Activated CD8-positive, alpha-beta memory T cell treated with anti-CD3 and anti-CD28 coated beads for 24 hours (primary cell): Measurements from ENCODE around the gene TOMM40.
A peak's percentile ranks its signal among the peaks of the same experiment; 100 is the strongest.

Experiments used
- DNase-seq: peaks from one replicate; pipeline ENCODE4 v3.0.0-alpha.2; 2020

TOMM40 gene

DNA sequence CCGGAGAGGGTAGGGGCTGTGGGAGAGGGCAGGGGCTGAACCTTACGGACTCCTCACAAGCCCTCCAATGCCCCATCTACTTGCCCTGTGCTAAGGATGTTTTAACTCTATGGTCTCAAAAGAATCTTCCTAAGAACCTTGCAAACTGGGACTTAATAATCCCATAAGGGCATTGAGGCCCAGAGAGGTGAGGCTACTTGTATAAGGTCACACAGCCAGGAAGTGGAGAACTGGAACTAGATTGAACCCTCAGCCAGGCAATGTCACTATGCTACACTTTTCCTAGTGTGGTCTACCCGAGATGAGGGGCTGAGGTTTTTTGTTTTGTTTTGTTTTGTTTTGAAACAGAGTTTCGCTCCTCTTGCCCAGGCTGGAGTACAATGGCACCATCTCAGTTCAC is 40.5 kb downstream of the TOMM40 start:
- no peak for DNase-seq

DNA sequence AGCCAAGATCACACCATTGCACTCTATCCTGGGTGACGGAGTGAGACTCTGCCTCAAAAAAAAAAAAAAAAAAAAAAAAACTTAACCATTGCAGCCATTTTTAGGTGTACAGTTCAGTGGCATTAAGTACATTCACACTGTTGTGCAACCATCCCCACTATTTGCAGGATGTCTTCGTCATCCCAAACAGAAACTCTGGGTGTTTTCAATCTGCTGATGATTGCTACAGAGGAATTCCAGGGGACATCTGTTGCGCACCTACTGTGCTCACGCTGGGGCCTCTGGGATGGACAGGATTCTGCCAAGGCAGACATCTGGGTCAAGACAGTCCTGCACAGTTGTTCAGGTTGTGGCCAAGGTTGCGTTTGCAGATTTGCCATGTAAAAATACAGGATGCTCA is 48.6 kb downstream of the TOMM40 start:
- DNase-seq, result no peak

DNA sequence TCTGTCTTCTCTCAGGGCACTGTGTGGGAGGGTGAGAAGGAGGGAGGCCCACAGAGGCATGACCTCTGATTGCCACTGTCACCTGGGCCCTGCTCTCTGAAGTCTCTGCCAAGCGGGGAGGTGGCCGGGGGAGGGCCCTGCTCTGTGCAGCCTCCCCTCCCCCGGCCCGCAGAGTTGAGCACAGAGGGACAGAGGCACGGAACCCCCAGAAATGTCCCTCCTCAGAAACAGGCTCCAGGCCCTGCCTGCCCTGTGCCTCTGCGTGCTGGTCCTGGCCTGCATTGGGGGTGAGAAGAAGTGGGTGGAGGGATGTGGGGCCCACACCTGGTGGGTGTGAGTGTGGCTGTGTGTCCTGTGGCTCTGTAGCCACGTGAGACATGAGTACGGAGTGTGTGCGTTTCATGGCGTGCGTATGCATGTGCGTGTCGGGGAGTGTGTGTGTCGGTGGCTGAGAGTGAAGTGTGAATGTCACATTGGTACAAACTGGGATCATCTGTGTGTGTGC is 51.1 kb downstream of the TOMM40 start, which contains the start of gene APOC4:
Gene APOC4 (plus strand): TSS at position 171 of the 505 bp plus-strand sequence. CDS start 41 bp downstream, at position 212.
- DNase-seq, result no peak

DNA sequence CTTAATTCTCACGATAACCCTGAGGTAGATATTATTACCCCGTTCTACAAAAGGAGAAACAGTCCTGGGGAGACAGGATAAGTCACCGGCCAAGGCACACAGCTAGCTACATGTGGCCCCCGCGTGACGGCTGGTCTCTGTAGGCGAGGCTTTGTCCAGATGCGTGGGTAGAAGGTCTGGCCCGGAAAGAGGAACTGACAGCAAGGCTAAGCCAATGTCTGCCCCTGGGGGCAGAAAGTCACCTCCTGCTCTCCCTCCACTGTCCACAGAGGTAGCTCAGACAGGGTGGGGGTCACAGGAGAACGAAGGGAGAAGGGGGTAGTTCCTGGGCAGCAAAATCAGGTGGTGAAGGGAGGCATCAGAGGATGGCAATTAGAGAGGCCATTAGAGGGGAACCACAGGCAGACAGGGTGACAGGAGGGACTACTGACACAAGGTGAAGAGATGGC is 52.8 kb downstream of the TOMM40 start:
- no peak for DNase-seq

DNA sequence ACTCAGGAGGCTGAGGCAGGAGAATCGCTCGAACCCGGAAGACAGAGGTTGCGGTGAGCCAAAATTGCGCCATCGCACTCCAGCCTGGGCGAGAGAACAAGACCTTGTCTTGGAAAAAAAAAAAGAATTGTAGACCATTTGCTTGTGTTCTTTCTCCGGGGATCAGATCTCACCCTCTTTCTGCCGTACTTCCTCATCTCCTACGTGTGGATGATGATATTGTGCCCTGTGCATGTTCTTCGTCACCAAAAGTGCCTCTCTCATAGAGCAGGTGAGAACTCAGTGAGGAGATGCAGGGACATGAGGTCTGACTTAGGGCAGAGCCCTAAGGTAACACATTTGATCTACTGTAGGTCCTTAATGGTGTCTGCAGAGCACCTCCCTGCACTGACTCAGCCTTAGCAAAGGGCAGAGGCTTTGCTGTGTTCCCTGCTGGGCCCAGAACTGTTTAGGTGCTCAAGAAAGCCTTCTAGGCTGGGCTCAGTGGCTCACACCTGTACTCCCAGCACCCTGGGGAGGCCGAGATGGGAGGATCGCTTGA is 56.1 kb downstream of the TOMM40 start:
- DNase-seq, result no peak

DNA sequence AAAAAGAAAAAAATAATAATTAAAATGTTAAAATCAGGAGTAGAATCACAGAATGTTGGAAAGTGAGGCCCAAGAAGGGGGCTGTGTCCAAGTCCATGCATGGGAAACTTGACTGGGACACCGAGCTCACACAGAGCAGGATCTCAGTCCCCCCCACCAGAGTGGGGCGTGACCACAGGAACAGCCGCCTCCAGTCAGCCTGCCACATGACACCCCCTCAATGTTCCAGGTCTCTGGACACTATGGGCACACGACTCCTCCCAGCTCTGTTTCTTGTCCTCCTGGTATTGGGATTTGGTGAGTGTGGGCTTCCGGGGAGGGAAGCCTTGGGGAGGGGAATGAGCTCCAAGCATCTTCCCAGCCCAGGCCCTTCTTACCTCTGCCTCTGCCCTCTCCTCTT is 57.2 kb downstream of the TOMM40 start:
- DNase-seq, result no peak

DNA sequence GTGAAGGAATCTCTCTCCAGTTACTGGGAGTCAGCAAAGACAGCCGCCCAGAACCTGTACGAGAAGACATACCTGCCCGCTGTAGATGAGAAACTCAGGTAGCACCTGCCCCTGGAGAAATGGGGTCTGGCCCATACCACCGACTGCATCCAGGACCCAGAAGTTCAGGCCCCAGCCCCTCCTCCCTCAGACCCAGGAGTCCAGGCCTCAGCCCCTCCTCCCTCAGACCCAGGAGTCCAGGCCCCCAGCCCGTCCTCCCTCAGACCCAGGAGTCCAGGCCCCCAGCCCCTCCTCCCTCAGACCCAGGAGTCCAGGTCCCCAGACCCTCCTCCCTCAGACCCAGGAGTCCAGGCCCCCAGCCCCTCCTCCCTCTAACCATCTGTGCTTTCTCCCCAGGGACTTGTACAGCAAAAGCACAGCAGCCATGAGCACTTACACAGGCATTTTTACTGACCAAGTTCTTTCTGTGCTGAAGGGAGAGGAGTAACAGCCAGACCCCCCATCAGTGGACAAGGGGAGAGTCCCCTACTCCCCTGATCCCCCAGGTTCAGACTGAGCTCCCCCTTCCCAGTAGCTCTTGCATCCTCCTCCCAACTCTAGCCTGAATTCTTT is 57.8 kb downstream of the TOMM40 start:
- no peak for DNase-seq

DNA sequence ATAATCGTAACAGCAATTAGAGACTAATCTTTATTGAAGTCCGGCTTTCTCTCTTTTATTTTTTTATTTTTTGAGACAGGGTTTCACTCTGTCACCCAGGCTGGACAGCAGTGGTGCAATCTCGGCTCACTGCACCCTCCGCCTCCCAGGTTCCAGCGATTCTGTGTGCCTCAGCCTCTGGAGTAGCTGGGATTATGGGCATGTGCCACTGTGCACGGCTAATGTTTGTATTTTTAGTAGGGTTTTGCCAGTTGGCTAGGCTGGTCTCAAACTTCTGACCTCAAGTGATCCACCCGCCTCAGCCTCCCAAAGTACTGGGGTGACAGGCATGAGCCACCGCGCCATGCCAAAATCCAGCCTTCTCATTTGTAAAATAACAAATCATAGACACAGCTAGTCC is 58.5 kb downstream of the TOMM40 start:
- DNase-seq, result no peak

DNA sequence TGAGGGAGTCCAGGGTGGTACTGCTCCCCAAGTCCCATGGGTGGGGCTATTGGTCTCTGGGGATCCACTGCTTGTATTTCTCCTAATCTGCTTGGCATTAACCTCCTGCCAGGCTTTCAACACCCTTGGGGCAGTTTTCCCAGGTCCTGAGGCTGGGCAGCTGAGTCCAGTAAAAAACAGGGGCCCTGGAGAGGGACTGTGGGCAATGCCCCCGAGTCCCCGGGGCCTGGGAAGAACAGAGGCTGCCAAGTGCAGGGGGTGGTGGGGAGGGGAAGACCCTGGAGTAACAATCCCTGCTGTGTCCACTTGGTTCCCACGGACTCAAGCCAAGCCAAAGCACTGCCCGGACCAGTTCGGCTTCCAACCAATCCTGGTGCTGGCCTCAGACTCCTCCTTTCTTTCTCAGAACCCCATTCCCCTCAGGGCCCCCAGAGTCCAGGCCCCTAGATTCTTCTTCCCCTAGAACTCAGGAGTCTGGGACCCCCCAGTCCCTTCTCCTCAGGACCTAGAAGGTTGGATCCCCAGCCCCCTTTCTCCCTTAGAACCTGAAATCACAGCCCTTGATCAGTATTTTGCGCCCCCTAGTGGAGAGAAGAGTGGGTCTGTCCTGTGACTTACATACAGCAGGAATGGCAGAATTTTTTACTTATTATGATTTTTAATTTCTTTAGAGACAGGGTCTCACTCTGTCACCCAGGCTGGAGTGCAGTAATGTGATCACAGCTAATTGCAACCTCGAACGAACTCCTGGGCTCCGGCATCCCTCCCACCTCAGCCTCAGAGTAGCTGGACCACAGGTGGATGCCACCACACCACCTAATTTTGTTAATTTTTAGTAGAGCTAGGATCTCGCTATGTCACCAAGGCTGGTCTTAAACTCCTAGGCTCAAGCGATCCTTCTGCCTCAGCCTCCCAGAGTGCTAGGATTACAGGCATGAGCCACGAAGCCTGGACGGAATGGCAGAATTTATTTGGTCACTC is 60.4 kb downstream of the TOMM40 start:
- DNase-seq, result peak; percentile 72
